ENCODE data around the gene PCGF2.

The PCGF2 gene

DNA sequence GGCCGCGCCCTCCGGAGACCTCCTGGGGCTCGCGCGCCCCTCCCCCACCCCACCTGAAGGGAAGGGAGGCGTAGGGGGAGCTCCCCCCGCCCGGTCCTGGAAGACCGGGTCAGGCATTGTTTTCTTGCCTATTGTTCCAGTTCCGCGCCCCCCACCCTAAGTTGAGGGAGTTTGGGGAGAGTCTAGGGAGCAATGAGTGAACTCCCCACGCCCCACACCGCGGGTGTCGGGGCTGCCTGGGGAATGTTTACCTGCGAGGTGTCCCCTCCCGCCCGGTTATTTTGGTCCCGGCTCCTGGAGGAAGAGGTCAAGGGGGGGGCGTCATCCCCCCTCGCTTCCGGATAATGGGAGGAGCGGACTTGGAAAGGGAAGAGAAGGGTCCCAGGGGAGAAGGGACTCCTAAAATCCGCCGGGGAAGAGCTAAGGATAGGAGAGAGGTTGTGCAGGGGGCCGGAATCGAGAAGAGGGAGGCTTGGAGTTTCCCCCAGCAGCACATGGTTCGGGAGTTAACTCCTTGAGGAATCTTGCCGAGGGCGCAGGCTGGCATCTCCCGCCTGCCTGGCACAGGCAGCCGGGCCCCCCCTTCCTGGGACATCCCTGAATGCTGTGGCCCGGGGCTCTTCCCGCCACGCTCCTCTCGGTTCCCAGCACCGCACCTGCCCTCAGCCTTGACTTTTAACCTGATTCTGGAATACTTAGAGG lies 42.2 kb downstream of the PCGF2 start (continued):
- TF ChIP-seq ZNF513 (tag by site-specific recombination; IDR thresholded peaks at IDR 0.05) (no peak), ZNF777 (tag by site-specific recombination; IDR thresholded peaks at IDR 0.05; ENCODE audit: borderline replicate concordance) (no peak), ZBTB21 (tag by site-specific recombination; IDR thresholded peaks at IDR 0.05) (no peak), ZSCAN16 (tag by site-specific recombination; IDR thresholded peaks at IDR 0.05) (no peak), ZNF214 (tag by site-specific recombination; IDR thresholded peaks at IDR 0.05; ENCODE audit: borderline replicate concordance) (no peak), ZNF48 (tag by site-specific recombination; IDR thresholded peaks at IDR 0.05) (no peak), ZNF157 (tag by site-specific recombination; IDR thresholded peaks at IDR 0.05) (no peak), KLF17 (tag by site-specific recombination; IDR thresholded peaks at IDR 0.05) (no peak; the same call in 1 of the 2 replicates), GFI1B (tag by site-specific recombination; IDR thresholded peaks at IDR 0.05) (no peak), YY2 (tag by site-specific recombination; IDR thresholded peaks at IDR 0.05) (no peak), HOXA7 (CRISPR knock-in tag; IDR thresholded peaks at IDR 0.05; ENCODE audit: borderline replicate concordance) (no peak), GLIS1 (tag by site-specific recombination; IDR thresholded peaks at IDR 0.05) (peak; percentile 84), ZFP41 (tag by site-specific recombination; IDR thresholded peaks at IDR 0.05; ENCODE audit: borderline replicate concordance) (no peak), ZNF223 (tag by site-specific recombination; IDR thresholded peaks at IDR 0.05) (peak; percentile 90), ATF2 (tag by site-specific recombination; IDR thresholded peaks at IDR 0.05; ENCODE audit: low read depth) (no peak), ZNF391 (tag by site-specific recombination; IDR thresholded peaks at IDR 0.05; ENCODE audit: borderline replicate concordance, low read depth) (peak; percentile 23; the same call in 1 of the 2 replicates), SP2 (tag by site-specific recombination; IDR thresholded peaks at IDR 0.05) (peak; percentile 68), ZXDB (tag by site-specific recombination; IDR thresholded peaks at IDR 0.05) (no peak), ZNF624 (tag by site-specific recombination; IDR thresholded peaks at IDR 0.05) (no peak), ZNF548 (tag by site-specific recombination; IDR thresholded peaks at IDR 0.05) (no peak)
- TF ChIP-seq, protein P1, sequence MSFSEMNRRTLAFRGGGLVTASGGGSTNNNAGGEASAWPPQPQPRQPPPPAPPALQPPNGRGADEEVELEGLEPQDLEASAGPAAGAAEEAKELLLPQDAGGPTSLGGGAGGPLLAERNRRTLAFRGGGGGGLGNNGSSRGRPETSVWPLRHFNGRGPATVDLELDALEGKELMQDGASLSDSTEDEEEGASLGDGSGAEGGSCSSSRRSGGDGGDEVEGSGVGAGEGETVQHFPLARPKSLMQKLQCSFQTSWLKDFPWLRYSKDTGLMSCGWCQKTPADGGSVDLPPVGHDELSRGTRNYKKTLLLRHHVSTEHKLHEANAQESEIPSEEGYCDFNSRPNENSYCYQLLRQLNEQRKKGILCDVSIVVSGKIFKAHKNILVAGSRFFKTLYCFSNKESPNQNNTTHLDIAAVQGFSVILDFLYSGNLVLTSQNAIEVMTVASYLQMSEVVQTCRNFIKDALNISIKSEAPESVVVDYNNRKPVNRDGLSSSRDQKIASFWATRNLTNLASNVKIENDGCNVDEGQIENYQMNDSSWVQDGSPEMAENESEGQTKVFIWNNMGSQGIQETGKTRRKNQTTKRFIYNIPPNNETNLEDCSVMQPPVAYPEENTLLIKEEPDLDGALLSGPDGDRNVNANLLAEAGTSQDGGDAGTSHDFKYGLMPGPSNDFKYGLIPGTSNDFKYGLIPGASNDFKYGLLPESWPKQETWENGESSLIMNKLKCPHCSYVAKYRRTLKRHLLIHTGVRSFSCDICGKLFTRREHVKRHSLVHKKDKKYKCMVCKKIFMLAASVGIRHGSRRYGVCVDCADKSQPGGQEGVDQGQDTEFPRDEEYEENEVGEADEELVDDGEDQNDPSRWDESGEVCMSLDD (tag by site-specific recombination; IDR thresholded peaks at IDR 0.05), result peak; percentile 92
- TF ChIP-seq, protein P2, sequence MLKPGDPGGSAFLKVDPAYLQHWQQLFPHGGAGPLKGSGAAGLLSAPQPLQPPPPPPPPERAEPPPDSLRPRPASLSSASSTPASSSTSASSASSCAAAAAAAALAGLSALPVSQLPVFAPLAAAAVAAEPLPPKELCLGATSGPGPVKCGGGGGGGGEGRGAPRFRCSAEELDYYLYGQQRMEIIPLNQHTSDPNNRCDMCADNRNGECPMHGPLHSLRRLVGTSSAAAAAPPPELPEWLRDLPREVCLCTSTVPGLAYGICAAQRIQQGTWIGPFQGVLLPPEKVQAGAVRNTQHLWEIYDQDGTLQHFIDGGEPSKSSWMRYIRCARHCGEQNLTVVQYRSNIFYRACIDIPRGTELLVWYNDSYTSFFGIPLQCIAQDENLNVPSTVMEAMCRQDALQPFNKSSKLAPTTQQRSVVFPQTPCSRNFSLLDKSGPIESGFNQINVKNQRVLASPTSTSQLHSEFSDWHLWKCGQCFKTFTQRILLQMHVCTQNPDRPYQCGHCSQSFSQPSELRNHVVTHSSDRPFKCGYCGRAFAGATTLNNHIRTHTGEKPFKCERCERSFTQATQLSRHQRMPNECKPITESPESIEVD (tag by site-specific recombination; IDR thresholded peaks at IDR 0.05), result no peak
